HepG2 (cell line): ENCODE data around the gene IL1R1. TPM values are rescaled to one million over a fixed set of nuclear protein-coding genes. Genes with fewer than 3 reads are reported as not detected.

Experiments
- ATAC-seq: fragments of 200-7000 bp; cut with Tn5 transposase; 3 replicates; pipeline ENCODE4 v1.9.1; 2020; ENCODE audit warnings: mild to moderate bottlenecking, moderate library complexity
- BruUV-seq: library from RNA; stranded (reverse); fragments of 400-500 nt; replicated peaks from 2 replicates; lab custom pipeline; 2021; lab: Mats Ljungman, UMichigan
- CTCF ChIA-PET: fragments of 300-600 bp; formaldehyde crosslinking; extraction: SDS; loops from one replicate; lab custom pipeline; 2021; ENCODE audit warnings: low total read pairs, inconsistent platforms, low intra/inter-chr PET ratio; lab: Yijun Ruan, JAX
- POLR2A ChIA-PET: fragments of 350-600 bp; sonication (Branson Sonifier 250); formaldehyde crosslinking; loops from one replicate; lab custom pipeline; 2020; ENCODE audit warnings: antibody characterized with exemption, inconsistent platforms; lab: Yijun Ruan, JAX
- DNase-seq: peaks from one replicate; pipeline ENCODE4 v3.0.0-alpha.2; 2015; ENCODE audit warnings: low spot score
- FAIRE-seq: peaks from 3 replicates; lab custom pipeline; 2011; peaks lifted over from hg19 to GRCh38; lab: Jason Lieb, UNC
- H2AFZ ChIP-seq: one replicate; pipeline ENCODE4 v1.6.1; 2011; ENCODE audit warnings: low read length, inconsistent platforms
- H3K27ac ChIP-seq: fragments of 300-600 bp; 3 replicates; pipeline ENCODE4 v1.8.0; 2011; ENCODE audit warnings: mixed run types, mild to moderate bottlenecking, mixed read lengths, low read length, inconsistent platforms; ENCODE audit not compliant: insufficient read depth; ENCODE audit errors: extremely low read length
- H3K27me3 ChIP-seq, 2 experiments: fragments of 200-600 bp in 1 of 2; 2 replicates in 1 of 2; 3 replicates in 1 of 2; pipeline versions ENCODE4 v1.6.0 to v1.8.0; 2011; ENCODE audit warnings: low read length in 2 of 2, mild to moderate bottlenecking in 2 of 2, moderate library complexity in 2 of 2, inconsistent platforms in 1 of 2; ENCODE audit not compliant: insufficient read depth in 2 of 2, control insufficient read depth in 1 of 2
- H3K36me3 ChIP-seq, 2 experiments: fragments of 200-600 bp in 1 of 2; replicated peaks in 1 of 2; 2 replicates in 1 of 2; 3 replicates in 1 of 2; pipeline versions ENCODE4 v1.5.1 to v1.8.0; 2011; ENCODE audit warnings: low read length in 2 of 2, inconsistent platforms in 1 of 2; ENCODE audit not compliant: insufficient read depth in 2 of 2, control insufficient read depth in 1 of 2
- H3K4me1 ChIP-seq: 2 replicates; pipeline ENCODE4 v1.5.1; 2012; ENCODE audit warnings: low read length, inconsistent platforms; ENCODE audit not compliant: insufficient read depth
- H3K4me2 ChIP-seq: 2 replicates; pipeline ENCODE4 v1.6.0; 2011; ENCODE audit warnings: low read depth, low read length, inconsistent platforms
- H3K4me3 ChIP-seq, 3 experiments: fragments of 200-600 bp in 1 of 3; sonication (generic), shearing (Covaris generic) in 1 of 3; replicated peaks in 1 of 3; 2 replicates each; pipeline ENCODE4 v1.5.1; 2011 to 2016; ENCODE audit warnings: low read length in 3 of 3, inconsistent platforms in 2 of 3, low read depth in 2 of 3, mild to moderate bottlenecking in 2 of 3, control low read depth in 1 of 3, mixed read lengths in 1 of 3; ENCODE audit not compliant: insufficient read depth in 1 of 3
- H3K79me2 ChIP-seq: one replicate; pipeline ENCODE4 v1.6.1; 2011; ENCODE audit warnings: low read length, inconsistent platforms; ENCODE audit not compliant: insufficient read depth
- H3K9ac ChIP-seq: 2 replicates; pipeline ENCODE4 v1.6.0; 2011; ENCODE audit warnings: mild to moderate bottlenecking, low read depth, low read length, inconsistent platforms; ENCODE audit not compliant: insufficient read depth
- H3K9me3 ChIP-seq: 2 replicates; pipeline ENCODE4 v1.5.1; 2012; ENCODE audit warnings: mild to moderate bottlenecking, low read length
- H4K20me1 ChIP-seq: 2 replicates; pipeline ENCODE4 v1.6.0; 2011; ENCODE audit warnings: inconsistent platforms, mild to moderate bottlenecking, low read length, moderate library complexity; ENCODE audit not compliant: insufficient read depth
- ATF7-NPFF ChIP-seq: sonication (generic); formaldehyde crosslinking; IDR thresholded peaks from 2 replicates; pipeline ENCODE4 v1.8.1; 2023; ENCODE audit warnings: mild to moderate bottlenecking, low read depth, missing genetic modification reagents, moderate library complexity
- CEBPB ChIP-seq: IDR thresholded peaks from 2 replicates; pipeline ENCODE4 v1.6.1; 2011; ENCODE audit warnings: low read depth, low read length, improper control_type of control experiment, borderline replicate concordance
- GTF2F1 ChIP-seq: fragments of 150-350 bp; IDR thresholded peaks from 2 replicates; pipeline ENCODE4 v1.6.1; 2014; ENCODE audit warnings: low read length
- MAFK ChIP-seq, 2 experiments: IDR thresholded peaks in 1 of 2; conservative IDR thresholded peaks in 1 of 2; 2 replicates each; pipeline ENCODE4 v1.6.1; 2011; ENCODE audit warnings: improper control_type of control experiment in 2 of 2, low read length in 2 of 2
- PRPF4 ChIP-seq: fragments of 200-400 bp; formaldehyde crosslinking; IDR thresholded peaks from 2 replicates; pipeline ENCODE4 v1.6.1; 2016; ENCODE audit warnings: low read length, low read depth; ENCODE audit not compliant: poor library complexity, severe bottlenecking
- TARDBP ChIP-seq: sonication (generic); formaldehyde crosslinking; IDR thresholded peaks from 2 replicates; pipeline ENCODE4 v1.8.0; 2022; ENCODE audit warnings: mild to moderate bottlenecking, missing genetic modification reagents
- TEAD3 ChIP-seq: optimal IDR thresholded peaks from 2 replicates; pipeline ENCODE3; 2016; ENCODE audit warnings: borderline replicate concordance
- ZBTB42 ChIP-seq: sonication (generic); formaldehyde crosslinking; IDR thresholded peaks from 2 replicates; pipeline ENCODE4 v1.5.0; 2020; ENCODE audit warnings: mild to moderate bottlenecking, missing genetic modification reagents
- ZBTB7A ChIP-seq: sonication (generic); formaldehyde crosslinking; IDR thresholded peaks from 2 replicates; pipeline ENCODE4 v1.8.0; 2022; ENCODE audit warnings: mild to moderate bottlenecking, missing genetic modification reagents
- ZMAT3 ChIP-seq: sonication (generic); formaldehyde crosslinking; conservative IDR thresholded peaks from 2 replicates; pipeline ENCODE4 v1.7.0; 2021; ENCODE audit warnings: missing genetic modification reagents
- ZNF251 ChIP-seq: sonication (generic); formaldehyde crosslinking; IDR thresholded peaks from 2 replicates; pipeline ENCODE4 v1.9.0; 2021; ENCODE audit warnings: mild to moderate bottlenecking, missing genetic modification reagents
- ZNF660 ChIP-seq: sonication (generic); formaldehyde crosslinking; IDR thresholded peaks from 2 replicates; pipeline ENCODE4 v1.5.1; 2020; ENCODE audit warnings: mild to moderate bottlenecking, low read depth, missing genetic modification reagents, borderline replicate concordance
- WGBS: methylation state at CpG from one replicate; pipeline ENCODE4 v1.1.6; 2017; ENCODE audit warnings: low lambda C conversion rate; 5-methylcytosine and 5-hydroxymethylcytosine counted together
- in situ Hi-C: cut with HindIII; loops from 2 replicates; pipeline ENCODE4 v1.10.0; 2017; ENCODE audit warnings: low pct_unique_long_range_greater_than_20kb; ENCODE audit not compliant: extremely low pct_ligation_motif_present
- intact Hi-C: fragments of 100-400 bp; cut with micrococcal nuclease; formaldehyde crosslinking; loops from one replicate; pipeline ENCODE4 v1.10.0; 2022; ENCODE audit not compliant: unreplicated experiment
- polyA plus RNA-seq, 8 experiments: library from polyadenylated mRNA; depleted of rRNA in 3 of 8; stranded (reverse) in 7 of 8; unstranded in 1 of 8; fragments of >200 nt; fragmentation: Illumina TruSeq in 4 of 8; extraction: Trizol in 4 of 8; gene quantifications; 2 replicates each; pipeline versions ENCODE4 v1.2.1 to v1.2.3, GENCODE V29; 2011 to 2016; ENCODE audit warnings: low read depth in 4 of 8, missing spikeins in 1 of 8, mixed read lengths in 1 of 8; ENCODE audit not compliant: insufficient read depth in 1 of 8
- total RNA-seq, 5 experiments: library from RNA; depleted of rRNA; stranded (reverse); fragments of >200 nt; fragmentation: Illumina TruSeq; extraction: Trizol; gene quantifications; 2 replicates each; pipeline ENCODE4 v1.2.3, GENCODE V29; 2016; ENCODE audit warnings: low read depth in 1 of 5
- TF ChIP-seq, protein P1 (sequence below): sonication (generic); formaldehyde crosslinking; conservative IDR thresholded peaks from 2 replicates; pipeline ENCODE4 v1.8.0; 2022; ENCODE audit warnings: mild to moderate bottlenecking, moderate library complexity, missing genetic modification reagents

The IL1R1 gene
- total and polyA plus RNA-seq, 2 of the 13 experiments (the other 11 are each of a cell fraction or from before 2014, with no cell fraction given), result 38.0 to 93.1 TPM

DNA sequence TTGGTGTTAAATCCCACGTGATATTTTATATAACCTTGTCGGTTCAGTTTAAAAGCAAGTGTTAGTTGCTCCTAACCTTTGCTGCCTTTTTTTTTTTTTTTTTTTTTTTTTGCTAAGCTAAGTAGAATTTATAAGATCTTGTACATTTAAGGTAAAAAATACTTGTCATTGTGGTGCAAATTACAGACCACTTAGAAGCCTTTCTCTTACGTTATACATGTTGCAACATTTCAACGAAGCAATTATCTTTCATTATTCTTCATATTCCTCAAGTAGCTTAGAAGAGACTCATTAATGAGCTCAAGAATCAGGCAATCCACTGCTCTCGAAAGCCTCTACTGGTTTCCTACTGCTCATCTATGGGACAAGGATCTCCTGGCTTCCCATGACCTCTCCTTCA lies 29.4 kb downstream of the IL1R1 start:
- Histone ChIP-seq H3K4me3 (no peak overlapping the region), H4K20me1 (no peaks in the 10 kb centered on the region), H3K79me2 (no peaks in the 10 kb centered on the region), H3K9ac (no peak overlapping the region), H3K4me1 (peaks cover under 1% of the 10 kb centered on the region; the same call in 1 of the 2 replicates), H3K27me3 (no peaks in the 10 kb centered on the region), H3K9me3 (no peaks in the 10 kb centered on the region), H3K27ac (no peak overlapping the region), H3K36me3 (peaks cover 31 to 89% of the 10 kb centered on the region in 2 experiments), H3K4me2 (no peak overlapping the region), H2AFZ (no peak overlapping the region)
- ATAC-seq (no peak), FAIRE-seq (no peak), DNase-seq (no peak)
- in situ Hi-C loops, result no loop called here
- ChIA-PET CTCF (no interaction called here), POLR2A (no interaction called here)
- intact Hi-C loops, result no loop called here
- no peak for TF ChIP-seq ZMAT3 (CRISPR knock-in tag)
- TF ChIP-seq PRPF4, result no peak
- no peak for TF ChIP-seq ZNF660 (CRISPR knock-in tag)
- TF ChIP-seq TEAD3 (CRISPR knock-in tag), result no peak
- TF ChIP-seq ZBTB42 (CRISPR knock-in tag), result no peak
- no peak for TF ChIP-seq ATF7-NPFF (CRISPR knock-in tag)
- TF ChIP-seq MAFK (conservative IDR thresholded peaks at IDR 0.05 in 1 of 2, IDR thresholded peaks at IDR 0.05 in 1 of 2; ENCODE audit: low read length in 2 of 2), result peak in 1 of 2 experiments; percentile 15; a peak in 1 of 4 replicates
- no peak for TF ChIP-seq GTF2F1
- peak; percentile 10; the same call in 1 of the 2 replicates for TF ChIP-seq CEBPB
- TF ChIP-seq TARDBP (CRISPR knock-in tag), result no peak
- TF ChIP-seq, protein P1, sequence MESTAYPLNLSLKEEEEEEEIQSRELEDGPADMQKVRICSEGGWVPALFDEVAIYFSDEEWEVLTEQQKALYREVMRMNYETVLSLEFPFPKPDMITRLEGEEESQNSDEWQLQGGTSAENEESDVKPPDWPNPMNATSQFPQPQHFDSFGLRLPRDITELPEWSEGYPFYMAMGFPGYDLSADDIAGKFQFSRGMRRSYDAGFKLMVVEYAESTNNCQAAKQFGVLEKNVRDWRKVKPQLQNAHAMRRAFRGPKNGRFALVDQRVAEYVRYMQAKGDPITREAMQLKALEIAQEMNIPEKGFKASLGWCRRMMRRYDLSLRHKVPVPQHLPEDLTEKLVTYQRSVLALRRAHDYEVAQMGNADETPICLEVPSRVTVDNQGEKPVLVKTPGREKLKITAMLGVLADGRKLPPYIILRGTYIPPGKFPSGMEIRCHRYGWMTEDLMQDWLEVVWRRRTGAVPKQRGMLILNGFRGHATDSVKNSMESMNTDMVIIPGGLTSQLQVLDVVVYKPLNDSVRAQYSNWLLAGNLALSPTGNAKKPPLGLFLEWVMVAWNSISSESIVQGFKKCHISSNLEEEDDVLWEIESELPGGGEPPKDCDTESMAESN, result no peak
- TF ChIP-seq ZNF251 (CRISPR knock-in tag), result no peak
- TF ChIP-seq ZBTB7A (CRISPR knock-in tag), result no peak
- no TSS peak for BruUV-seq
- 96% methylated on average over 5 of the region's 5 CpGs for whole genome bisulfite sequencing
